GM19452 (cell line): ENCODE measurements around the gene COLEC12.

Experiments
- ATAC-seq: cut with Tn5 transposase; IDR thresholded peaks from one replicate; pipeline ENCODE4 v1.9.1; 2021; ENCODE audit not compliant: unreplicated experiment

The COLEC12 gene

DNA sequence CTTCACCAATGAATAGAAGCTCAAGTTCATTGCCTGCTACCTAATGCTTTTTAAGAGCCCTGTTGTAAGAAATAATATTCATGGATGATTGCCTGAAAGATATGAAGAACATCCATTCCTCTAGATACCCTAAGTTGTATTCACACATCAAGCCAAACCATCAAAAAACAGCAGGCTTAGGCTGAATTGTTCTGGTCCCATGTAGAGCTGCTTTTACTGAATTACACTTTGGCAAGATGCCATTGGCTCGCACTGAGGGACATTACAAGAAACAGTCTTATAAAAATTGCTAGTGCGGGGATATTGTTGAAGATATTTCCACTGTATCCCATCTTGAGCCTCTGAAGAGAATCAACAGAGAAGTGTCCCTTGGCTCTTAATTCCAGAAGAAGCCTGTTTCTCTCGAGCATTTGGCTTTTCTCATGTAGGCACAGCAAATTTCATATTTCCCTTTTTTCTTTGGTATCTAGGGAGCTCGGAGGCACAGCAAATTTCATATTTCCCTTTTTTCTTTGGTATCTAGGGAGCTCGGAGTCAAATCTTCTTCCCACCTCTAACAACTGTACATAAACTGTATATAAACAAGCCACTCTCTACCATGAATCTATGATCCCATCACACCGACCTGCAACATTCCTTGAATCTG lies 107.5 kb downstream of the COLEC12 start:
- ATAC-seq: no peak

DNA sequence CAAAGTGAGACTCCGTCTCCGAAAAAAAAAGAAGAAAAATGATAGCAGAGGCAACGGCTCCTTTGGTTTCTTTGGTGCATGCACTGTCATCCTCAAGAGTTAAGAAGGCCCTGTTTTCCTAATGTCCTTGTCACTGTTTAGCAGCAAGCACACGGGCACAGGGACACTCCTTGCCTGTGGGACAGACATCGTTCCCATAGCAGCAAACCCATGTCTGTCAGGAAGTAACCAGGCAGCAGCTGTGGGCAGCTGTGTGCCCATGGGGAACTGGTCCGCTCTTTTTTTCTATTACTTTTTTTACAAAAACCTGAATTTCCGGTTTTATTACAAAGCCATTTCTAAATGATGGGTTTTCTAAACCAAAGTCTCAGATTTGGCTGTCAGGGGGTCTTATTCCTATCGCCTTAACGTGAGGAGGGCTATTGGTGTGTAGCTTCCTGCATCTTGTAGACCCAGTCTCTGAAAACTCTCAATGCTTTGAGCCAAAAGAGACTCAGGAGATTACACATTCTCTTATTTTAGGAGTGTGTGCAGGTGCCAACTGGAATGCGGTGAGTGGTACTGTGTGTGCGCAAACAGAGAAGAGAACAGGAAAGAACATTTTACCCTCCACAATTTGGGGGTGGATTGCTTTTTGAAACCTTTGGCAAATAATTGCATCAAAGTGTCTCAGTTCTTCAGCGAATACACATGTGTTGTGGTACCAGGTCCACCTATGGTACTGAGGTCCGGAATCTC lies 109.6 kb downstream of the COLEC12 start:
- no peak for ATAC-seq

DNA sequence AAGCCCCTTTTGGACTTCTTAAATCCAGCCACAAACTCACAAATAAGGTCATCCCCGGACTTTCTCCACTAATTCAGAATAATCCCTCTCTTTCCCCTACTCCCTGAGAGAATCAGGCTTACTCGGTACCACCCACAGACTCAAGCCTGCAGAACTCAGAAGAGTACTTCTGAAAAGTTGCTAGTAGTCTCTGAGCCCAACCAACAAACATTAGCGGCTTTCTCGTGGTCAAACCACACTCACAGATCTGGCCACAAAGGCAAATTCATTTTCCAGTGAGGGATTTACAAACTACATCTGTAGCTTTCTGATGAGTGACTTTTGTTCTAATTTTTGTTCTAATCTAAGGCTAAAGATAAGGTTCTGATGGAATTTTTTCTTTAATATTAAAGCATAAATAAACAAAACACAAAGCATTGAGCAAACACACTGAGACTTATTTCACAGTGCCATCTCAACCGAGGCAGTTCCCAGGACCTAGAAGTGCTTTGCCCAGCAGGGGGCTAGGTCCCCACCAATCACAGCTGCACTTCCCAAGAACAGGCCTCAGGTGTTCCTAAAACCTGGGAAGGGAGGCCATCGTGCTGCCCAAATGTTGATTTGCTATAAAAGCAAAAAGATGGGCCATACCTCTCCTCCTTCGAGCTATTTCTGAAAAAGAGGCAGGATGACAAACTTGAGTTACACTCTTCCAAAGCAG lies 110.7 kb downstream of the COLEC12 start:
- ATAC-seq: no peak

DNA sequence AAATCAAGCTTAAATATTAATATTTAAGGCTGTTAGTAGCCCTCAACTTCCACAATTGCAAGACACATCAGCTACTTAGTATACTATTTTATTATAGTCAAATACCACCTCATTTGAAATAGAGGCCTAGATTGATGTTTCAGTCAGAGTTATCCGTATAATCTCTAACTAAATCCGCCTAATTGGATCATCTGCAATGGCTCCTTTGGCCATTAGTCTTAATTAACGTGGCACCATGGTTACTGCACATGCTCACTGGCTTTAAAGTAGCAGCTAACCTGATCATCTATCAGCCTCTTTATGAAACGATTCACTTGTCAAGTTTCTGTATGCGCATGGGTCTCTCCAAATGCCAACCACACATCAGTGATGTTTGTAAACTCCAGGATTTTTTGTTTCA lies 112.3 kb downstream of the COLEC12 start:
- ATAC-seq: no peak

DNA sequence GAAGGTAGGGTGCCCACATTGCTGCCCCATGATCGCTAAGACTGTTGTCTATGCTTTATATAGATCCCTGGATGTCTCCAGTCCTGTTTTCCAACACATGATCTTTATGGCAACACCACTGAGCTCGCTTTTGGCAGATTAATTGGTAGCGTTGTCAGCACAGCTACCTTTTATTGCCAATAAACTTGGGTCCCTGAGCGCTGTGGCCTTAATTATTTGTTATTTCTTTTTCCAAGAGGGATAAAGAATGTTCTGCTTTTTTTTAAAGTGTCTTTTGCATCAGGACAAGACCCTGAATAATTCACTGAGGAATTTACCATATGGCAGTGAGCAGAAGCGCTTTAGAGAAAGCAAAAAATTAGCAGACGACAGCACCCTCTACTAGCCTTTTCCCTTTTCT lies 113.5 kb downstream of the COLEC12 start:
- ATAC-seq: no peak

DNA sequence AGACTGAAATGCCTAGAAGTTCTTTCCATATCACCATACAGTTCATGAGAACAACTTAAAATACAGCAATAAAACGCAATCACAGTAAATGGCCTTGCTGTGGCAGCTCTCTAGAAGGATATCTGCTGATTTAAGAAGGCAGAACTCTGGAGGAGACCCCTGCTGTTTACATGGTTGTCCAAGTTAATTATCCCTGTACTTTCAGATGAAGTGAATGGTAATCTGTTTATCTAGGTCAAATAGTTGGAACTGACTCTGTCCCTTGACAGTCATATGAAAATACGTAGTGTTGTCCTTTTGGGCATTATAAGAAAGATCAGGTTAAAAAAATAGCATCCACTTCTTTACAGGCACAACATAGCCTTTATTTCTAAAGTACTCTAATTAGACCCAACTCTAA lies 115.6 kb downstream of the COLEC12 start:
- no peak for ATAC-seq

DNA sequence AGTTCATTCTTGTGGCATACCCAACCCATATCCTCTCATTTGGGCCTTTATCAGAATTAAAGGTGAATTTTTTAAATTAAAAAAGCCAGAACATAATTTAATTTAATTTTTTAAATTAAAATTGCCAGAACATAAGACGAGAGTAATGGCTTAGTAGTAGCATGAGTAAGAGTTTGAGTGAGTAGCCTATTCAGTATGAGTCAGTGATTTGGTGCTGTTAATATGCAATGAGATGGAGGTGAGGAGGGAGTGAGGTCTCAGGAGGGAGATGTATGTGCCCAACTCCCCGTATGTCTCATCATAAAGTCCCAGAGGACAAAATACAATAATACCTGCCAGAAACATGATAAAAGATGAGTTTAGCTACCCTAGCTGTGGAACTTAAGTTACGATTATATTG lies 117.4 kb downstream of the COLEC12 start:
- no peak for ATAC-seq

DNA sequence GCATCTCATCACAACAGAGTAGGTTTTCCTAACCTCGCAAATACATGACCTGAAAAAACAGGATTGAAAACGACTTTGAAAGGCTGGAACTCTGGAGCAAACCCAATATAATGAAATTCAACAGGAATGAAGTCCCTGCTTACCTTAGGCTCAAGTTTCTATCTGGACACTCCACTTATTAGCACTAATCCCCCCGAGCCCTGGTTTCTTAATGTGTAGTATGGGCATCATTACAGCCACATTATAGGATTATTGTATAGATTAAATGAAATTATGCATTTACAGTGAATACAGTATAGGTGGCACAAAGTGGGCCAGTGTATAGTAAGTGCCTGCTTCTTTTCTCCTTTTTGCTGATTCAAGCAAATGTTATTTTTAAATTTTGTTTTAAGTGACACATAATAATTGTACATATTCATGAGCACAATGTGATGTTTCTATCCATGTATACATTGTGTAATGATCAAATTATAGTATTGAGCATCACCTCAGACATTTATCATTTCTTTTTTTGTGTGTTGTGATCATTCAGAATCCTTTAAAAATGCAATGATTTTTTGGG lies 118.0 kb downstream of the COLEC12 start:
- ATAC-seq: no peak

DNA sequence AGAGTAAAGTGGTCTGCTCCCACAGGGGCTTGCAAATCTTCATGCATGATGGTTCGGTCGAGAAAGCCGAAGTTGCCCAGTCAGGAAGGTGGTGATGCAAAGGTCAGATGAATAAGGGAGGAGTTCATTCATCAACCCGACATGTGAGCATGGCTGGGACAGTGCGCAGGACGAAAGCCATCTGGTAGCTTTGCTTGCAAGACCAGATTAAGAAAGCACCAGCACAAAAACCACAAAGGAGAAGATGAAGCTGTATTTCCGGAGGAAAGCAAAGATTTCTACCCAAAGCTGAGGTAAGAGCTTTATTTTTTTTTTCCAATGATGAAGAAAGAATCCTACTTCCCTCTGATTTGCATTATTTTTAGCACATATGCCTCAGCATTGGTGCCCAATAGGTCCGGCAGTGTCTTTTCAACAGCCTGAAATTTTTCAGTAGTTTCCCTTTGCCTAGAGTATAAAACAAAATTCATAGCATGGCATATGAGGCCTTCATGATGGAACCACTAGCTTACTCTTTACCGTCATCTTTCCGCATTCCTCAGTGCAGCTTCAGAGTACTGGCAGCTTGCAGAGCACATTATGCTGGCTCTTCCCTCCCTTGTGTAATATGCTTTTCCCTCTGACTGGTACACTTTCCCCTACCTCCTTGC lies 120.7 kb downstream of the COLEC12 start:
- ATAC-seq: no peak

DNA sequence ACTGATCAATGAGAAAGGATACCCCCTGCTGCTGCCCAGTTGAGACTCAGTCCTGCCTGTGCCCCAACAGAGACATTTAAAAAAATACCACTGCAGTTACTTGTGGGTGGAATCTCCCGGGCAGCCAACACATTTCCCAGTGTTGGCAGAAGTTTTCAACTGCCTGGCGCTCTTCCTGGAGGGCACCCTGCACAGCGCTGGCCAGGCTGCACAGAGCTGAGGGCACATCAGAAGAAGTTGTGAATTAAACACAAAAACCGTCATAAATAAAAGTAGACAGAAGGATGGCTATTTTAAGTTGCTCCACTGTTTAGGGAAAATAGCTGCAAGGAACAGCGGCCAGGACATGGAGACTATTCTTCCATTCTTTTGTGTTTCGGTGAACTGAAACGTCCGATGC lies 122.4 kb downstream of the COLEC12 start:
- no peak for ATAC-seq

DNA sequence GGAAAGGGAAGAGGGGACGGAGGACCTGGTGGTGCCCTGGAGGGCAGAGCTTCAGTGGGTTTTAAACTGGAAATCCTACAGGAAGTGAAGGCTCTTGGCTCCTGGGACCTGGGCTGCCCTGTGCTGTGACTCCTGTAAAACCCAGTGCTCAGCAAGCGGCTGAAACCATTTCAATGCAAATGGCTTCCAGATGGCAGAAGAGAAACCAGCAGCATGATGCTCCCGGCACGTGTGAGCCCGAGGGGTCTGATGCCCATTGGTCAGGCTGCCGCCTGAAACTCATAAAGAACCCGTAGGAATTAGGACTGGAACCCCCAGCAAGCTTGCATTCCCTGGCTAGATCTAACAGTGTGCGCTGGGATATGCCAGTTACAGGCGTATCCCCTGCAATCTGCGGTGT lies 123.4 kb downstream of the COLEC12 start:
- ATAC-seq: no peak

DNA sequence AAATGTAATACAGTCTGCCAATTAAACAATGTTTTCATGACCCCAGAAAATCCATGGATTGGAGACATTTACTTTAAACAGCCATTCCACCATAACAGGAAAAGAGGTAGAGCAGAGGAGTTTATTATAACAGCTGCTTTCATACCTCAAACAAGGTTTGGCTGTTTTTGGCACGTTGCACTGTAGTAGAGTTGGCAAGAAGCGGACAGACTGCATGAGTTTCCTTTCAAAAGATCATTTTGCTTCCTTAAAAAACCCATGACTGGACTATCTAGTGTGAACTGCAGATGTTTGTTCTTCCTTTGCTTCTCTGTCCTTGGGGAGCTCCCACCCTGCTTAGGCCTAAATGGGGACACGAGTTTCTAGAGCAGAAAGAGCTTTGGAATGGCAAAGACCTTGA lies 124.2 kb downstream of the COLEC12 start:
- ATAC-seq: no peak

DNA sequence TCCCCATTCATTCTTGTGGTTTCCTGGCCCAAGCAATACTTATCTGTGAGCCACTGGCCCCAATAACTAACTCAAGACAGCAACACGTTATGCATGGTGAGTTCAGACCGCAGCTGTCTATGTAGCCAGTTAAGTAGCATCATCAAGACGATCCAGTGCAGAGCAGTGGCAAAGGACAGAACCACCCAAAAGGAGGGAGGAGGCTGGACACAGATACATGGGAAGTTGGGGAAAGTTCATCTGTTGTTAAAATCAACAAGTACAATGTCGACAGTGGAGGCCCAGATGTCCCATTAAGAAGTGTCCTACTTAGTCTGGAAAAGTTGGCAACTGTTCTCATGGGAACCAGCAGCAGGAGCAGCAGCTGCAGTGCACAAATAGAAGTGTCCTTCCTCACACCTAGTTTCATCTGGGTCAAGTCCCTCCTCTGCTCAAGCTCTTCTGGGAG lies 125.8 kb downstream of the COLEC12 start:
- ATAC-seq: peak; percentile 90

DNA sequence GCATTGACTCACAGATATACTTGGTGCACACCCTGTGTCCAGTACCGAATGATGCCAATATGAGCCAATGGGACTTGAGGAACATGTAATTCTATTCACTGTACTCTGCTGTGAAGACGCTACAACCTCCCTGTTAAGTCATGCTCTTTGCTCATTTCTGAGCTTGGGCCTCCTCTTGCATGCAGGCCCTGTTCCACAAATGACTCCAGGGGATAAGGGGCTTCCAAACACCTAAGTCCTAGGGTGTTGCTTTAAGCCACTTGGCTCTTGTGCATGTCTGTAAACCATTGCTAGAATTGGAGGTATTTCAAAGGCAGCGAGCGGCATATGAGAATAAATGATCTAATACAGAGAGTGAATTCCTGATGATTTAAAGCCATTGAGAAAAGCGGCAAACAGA lies 126.7 kb downstream of the COLEC12 start:
- ATAC-seq: no peak

DNA sequence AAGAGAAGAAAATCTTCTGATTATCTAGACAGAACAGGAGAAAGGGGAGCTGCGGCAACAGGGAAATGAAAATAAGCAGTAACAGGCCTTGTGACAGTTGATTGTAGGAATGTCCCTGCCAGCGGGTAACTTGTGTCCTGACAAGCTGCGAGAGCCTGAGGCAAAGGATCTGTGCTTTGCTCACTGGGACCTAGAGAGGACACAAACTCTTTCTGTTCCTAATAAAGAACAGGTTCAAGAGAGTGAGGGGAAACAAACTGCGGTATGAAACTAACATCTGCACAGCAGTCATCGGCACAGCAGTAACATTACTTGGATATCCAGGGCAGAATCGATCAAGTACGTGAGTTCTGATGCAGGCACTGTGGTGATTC lies 128.9 kb downstream of the COLEC12 start:
- ATAC-seq: no peak

DNA sequence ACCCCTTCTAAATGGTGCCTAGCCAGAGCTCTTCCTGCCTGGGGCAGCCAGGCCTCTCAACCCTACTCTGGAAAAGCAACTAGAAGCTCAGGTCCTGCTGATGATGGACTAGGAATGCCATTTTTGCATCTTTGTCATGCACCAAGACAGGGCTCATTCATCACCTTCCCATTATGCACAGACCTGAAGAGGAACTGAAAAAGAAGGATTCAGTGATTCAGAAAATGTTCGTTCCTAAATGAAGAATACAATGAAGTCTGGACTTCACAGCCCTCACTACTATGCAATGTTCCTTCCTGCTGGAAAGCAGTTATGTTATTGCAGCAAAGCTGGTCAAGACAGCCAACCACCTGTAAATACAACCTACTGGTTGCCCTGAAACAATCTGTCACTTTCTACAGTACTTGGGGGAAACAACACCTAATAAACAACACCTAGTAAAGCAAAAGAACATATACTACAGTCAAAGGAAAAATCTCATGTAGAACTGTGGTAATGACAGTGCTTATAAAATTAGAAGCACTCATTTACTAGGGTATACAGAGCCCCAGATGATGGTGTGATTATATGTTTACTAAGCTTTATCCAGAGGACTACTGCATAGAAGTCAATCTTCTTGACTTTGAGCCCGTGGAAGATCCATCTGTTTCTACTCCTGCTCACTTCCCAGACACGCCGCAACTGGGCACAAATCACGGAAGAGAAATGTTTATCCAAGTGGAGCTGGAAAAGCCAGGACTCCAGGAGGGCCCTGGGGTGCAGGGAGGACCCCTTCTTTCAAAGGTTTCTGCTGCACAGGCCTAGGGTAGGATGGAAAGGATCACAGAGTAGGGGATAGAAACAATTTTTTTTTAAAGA lies 129.5 kb downstream of the COLEC12 start:
- ATAC-seq: no peak

DNA sequence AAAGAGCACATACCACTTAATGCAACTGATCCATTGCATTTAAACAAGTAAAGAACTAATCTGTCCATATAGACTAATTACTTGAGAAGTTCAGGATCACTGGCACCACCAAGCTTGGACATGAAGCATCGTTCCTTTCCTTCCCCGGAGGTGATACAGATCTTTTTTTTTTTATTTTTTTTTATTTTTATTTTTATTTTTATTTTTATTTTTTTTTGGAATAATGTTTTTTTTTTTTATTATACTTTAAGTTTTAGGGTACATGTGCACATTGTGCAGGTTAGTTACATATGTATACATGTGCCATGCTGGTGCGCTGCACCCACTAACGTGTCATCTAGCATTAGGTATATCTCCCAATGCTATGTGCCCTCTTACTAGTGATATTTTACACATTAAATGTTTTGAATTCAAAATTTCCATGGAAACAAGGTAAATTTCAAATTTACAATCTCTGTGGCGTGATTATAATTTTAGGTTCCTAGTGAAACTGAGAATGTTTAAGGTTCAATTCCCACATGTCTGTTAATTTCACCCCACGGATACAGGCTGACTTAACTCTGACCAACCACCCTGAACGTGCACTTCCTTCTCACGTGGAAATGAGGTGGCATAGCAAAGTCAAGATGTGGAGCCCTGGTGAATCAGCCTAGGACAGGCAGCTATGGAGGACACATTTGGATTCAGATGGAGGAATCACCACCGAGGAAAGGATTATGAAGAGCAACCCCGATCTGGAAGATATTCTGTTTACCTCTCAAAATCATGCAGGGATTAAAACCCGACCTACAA lies 131.1 kb downstream of the COLEC12 start:
- no peak for ATAC-seq

DNA sequence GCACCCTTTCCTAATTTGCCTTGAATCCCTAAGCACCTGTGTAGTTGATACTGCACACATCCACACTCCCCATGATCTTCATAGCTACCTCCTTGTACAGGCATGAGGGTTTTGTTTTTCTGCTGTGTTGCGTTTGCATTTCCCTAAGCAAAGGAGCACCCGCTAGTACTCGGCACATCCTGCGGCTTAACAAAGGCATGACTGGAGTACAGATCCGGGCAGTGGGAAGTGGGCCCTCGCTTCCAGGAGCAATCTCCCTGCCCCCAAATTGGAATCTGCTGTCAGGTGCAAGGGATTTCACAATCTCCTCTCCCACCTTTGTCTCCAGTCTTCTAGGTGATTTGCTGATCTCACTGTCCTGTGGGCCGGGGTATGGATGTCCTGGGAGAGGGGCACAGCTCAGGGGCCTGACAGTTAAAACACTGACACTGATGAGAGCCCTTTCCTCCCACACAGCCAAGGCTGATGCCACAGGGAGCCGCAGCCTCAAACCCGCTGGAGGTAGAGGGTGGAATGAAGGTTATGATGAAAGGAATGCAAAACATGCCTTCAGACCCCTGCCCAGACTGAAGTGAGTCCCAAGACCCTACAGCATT lies 133.9 kb downstream of the COLEC12 start:
- ATAC-seq: no peak

DNA sequence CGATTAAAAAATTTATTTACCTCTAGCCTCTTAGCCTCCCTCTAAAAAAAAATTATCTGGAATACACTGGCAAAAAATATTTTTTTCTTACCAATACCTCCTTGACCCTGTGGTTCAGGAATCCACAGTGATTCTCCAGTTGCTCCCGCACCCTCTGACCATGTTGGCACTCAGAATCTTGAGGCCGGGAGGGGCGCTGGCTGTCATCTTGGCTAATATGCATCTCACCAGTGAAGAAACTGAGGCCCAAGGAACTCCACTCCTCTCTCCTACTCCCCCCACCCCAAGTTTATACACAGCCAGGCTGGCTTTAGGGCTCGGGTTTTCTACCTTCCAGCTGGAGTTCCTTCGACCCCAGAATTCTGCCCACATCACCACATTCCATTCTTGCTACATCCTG lies 134.8 kb downstream of the COLEC12 start:
- ATAC-seq: no peak
